ENCODE data around the gene DHDH. TPM values are rescaled to one million over a fixed set of nuclear protein-coding genes. Genes with fewer than 3 reads are reported as not detected.

The DHDH gene
- total and polyA plus RNA-seq, 2 of the 13 experiments (the other 11 are each of a cell fraction or from before 2014, with no cell fraction given), result 0.13 to 0.91 TPM

- TF ChIP-seq ZNF318 (CRISPR knock-in tag; IDR thresholded peaks at IDR 0.05), result no peak
- TF ChIP-seq KMT2B (CRISPR knock-in tag; IDR thresholded peaks at IDR 0.05), result no peak
- TF ChIP-seq ZNF772 (CRISPR knock-in tag; IDR thresholded peaks at IDR 0.05), result peak; percentile 76; the same call in 1 of the 2 replicates
- TF ChIP-seq ZNF7 (CRISPR knock-in tag; IDR thresholded peaks at IDR 0.05), result no peak
- no peak for TF ChIP-seq ZBTB46 (CRISPR knock-in tag; IDR thresholded peaks at IDR 0.05; ENCODE audit: borderline replicate concordance)
- no peak for TF ChIP-seq FOXK2 (IDR thresholded peaks at IDR 0.05)
- TF ChIP-seq NFKBIZ (CRISPR knock-in tag; IDR thresholded peaks at IDR 0.05), result no peak
- TF ChIP-seq NR2F1 (CRISPR knock-in tag; IDR thresholded peaks at IDR 0.05), result no peak
- TF ChIP-seq ZSCAN12 (CRISPR knock-in tag; IDR thresholded peaks at IDR 0.05), result no peak
- 0 out of 2 replicates have a peak, but pooled peaks have one; percentile 42 for TF ChIP-seq ZNF768 (CRISPR knock-in tag; IDR thresholded peaks at IDR 0.05)
- no peak for TF ChIP-seq ZNF556 (CRISPR knock-in tag; IDR thresholded peaks at IDR 0.05; ENCODE audit: borderline replicate concordance)
- peak; percentile 23; the same call in 1 of the 2 replicates for TF ChIP-seq ETS1 (CRISPR knock-in tag; IDR thresholded peaks at IDR 0.05)
- no peak for TF ChIP-seq ATF5 (CRISPR knock-in tag; IDR thresholded peaks at IDR 0.05; ENCODE audit: low read depth)
- TF ChIP-seq PAWR (CRISPR knock-in tag; IDR thresholded peaks at IDR 0.05; ENCODE audit: borderline replicate concordance), result no peak
- TF ChIP-seq ZNF574 (CRISPR knock-in tag; IDR thresholded peaks at IDR 0.05), result no peak
These were observed 59.2 kb downstream of the DHDH start (continued) for GRCh38 chr19:48992581-48993174.
